ENCODE measurements around the gene MCFD2.

Gene MCFD2

GRCh38 chr2:46874236-46874929, 41.2 kb downstream of the MCFD2 start:
- in situ Hi-C loops (cut with MboI; ENCODE audit: low sequenced_read_pairs, unreplicated experiment) = no loop called here
- no peak for DNase-seq (ENCODE audit: low spot score)
- TF ChIP-seq CTCF (IDR thresholded peaks at IDR 0.05; ENCODE audit: borderline replicate concordance, control extremely low read depth, extremely low read depth, insufficient read depth, missing control alignments) = no peak

GRCh38 chr2:46873604-46874068, 42.0 kb downstream of the MCFD2 start:
- no peak for DNase-seq (ENCODE audit: low spot score)
- in situ Hi-C loops (cut with MboI; ENCODE audit: low sequenced_read_pairs, unreplicated experiment) = no loop called here
- no peak for TF ChIP-seq CTCF (IDR thresholded peaks at IDR 0.05; ENCODE audit: borderline replicate concordance, control extremely low read depth, extremely low read depth, insufficient read depth, missing control alignments)

GRCh38 chr2:46872902-46873603, 42.6 kb downstream of the MCFD2 start:
- no peak for TF ChIP-seq CTCF (IDR thresholded peaks at IDR 0.05; ENCODE audit: borderline replicate concordance, control extremely low read depth, extremely low read depth, insufficient read depth, missing control alignments)
- in situ Hi-C loops (cut with MboI; ENCODE audit: low sequenced_read_pairs, unreplicated experiment) = no loop called here
- DNase-seq (ENCODE audit: low spot score) = no peak

GRCh38 chr2:46871976-46872381, 43.6 kb downstream of the MCFD2 start:
- in situ Hi-C loops (cut with MboI; ENCODE audit: low sequenced_read_pairs, unreplicated experiment) = no loop called here
- DNase-seq (ENCODE audit: low spot score) = no peak
- TF ChIP-seq CTCF (IDR thresholded peaks at IDR 0.05; ENCODE audit: borderline replicate concordance, control extremely low read depth, extremely low read depth, insufficient read depth, missing control alignments) = no peak

GRCh38 chr2:46870051-46870839, 45.4 kb downstream of the MCFD2 start:
- no peak for DNase-seq (ENCODE audit: low spot score)
- no peak for TF ChIP-seq CTCF (IDR thresholded peaks at IDR 0.05; ENCODE audit: borderline replicate concordance, control extremely low read depth, extremely low read depth, insufficient read depth, missing control alignments)
- in situ Hi-C loops (cut with MboI; ENCODE audit: low sequenced_read_pairs, unreplicated experiment) = no loop called here

- no peak for TF ChIP-seq CTCF (IDR thresholded peaks at IDR 0.05; ENCODE audit: borderline replicate concordance, control extremely low read depth, extremely low read depth, insufficient read depth, missing control alignments)
- no peak for DNase-seq (ENCODE audit: low spot score)
- in situ Hi-C loops (cut with MboI; ENCODE audit: low sequenced_read_pairs, unreplicated experiment) = no loop called here
Observed at GRCh38 chr2:46869621-46870020, 46.0 kb downstream of the MCFD2 start.

All from GM13976 (cell line).